Lung microvascular endothelial cell (primary cell): ENCODE results near the gene MAPK12. TPM values are rescaled to one million over a fixed set of nuclear protein-coding genes. Genes with fewer than 3 reads are reported as not detected.

Experiments
- total RNA-seq: library from RNA; depleted of rRNA; stranded (reverse); fragments of >200 nt; gene quantifications from 2 replicates; pipeline ENCODE4 v1.2.1, GENCODE V29; 2014

The MAPK12 gene
- total RNA-seq, 1 donor from 2014 or later = 53.6 TPM

Other genes with a start within 250 kb of the MAPK12 start
- under 0.01 TPM in 1 of 2 replicates, not detected in the other for gene IL17REL, start 248.9 kb downstream of the MAPK12 start, total RNA-seq
- gene TTLL8, start 203.4 kb downstream of the MAPK12 start, total RNA-seq = not detected in 2 replicates
- gene MLC1, start 176.3 kb downstream of the MAPK12 start, total RNA-seq = not detected in 2 replicates
- gene MOV10L1, start 171.7 kb downstream of the MAPK12 start, total RNA-seq = 22.7 and 44.2 TPM in 2 replicates
- 0.40 and 0.44 TPM in 2 replicates for gene PANX2, start 91.0 kb downstream of the MAPK12 start, total RNA-seq
- gene TRABD, start 75.8 kb downstream of the MAPK12 start, total RNA-seq = 11.3 and 13.7 TPM in 2 replicates
- 14.1 and 14.4 TPM in 2 replicates for gene SELENOO, start 60.7 kb downstream of the MAPK12 start, total RNA-seq
- gene TUBGCP6, start 16.7 kb downstream of the MAPK12 start, total RNA-seq = 11.8 and 21.2 TPM in 2 replicates
- gene HDAC10, start 10.4 kb downstream of the MAPK12 start, total RNA-seq = 9.4 and 11.3 TPM in 2 replicates
- 16.3 and 21.8 TPM in 2 replicates for gene MAPK11, start 8.7 kb upstream of the MAPK12 start, total RNA-seq
- 47.3 and 55.2 TPM in 2 replicates for gene PLXNB2, start 46.0 kb upstream of the MAPK12 start, total RNA-seq
- 0.65 and 1.8 TPM in 2 replicates for gene DENND6B, start 65.3 kb upstream of the MAPK12 start, total RNA-seq
- 32.9 and 37.7 TPM in 2 replicates for gene PPP6R2, start 81.6 kb upstream of the MAPK12 start, total RNA-seq
- 19.8 and 35.3 TPM in 2 replicates for gene SBF1, start 213.4 kb upstream of the MAPK12 start, total RNA-seq
- 0.22 and 0.99 TPM in 2 replicates for gene ADM2, start 219.9 kb upstream of the MAPK12 start, total RNA-seq
- not detected in 2 replicates for gene MIOX, start 225.2 kb upstream of the MAPK12 start, total RNA-seq
- 18.7 and 27.0 TPM in 2 replicates for gene LMF2, start 246.0 kb upstream of the MAPK12 start, total RNA-seq
- 14.5 and 17.0 TPM in 2 replicates for gene NCAPH2, start 246.5 kb upstream of the MAPK12 start, total RNA-seq